Esophagus mucosa (tissue), 1 donor: ENCODE results near the gene LMOD3. TPM values are rescaled to one million over a fixed set of nuclear protein-coding genes. Genes with fewer than 3 reads are reported as not detected.
A peak's percentile ranks its signal among the peaks of the same experiment; 100 is the strongest.

Experiments
- ATAC-seq: fragments of 200-7000 bp; cut with Tn5 transposase; one replicate; pipeline ENCODE4 v1.9.1; 2020
- total RNA-seq: library from RNA; stranded (reverse); gene quantifications from one replicate; pipeline ENCODE4 v1.2.4, GENCODE V29; 2023
- donor health status: DM: yes; HTN: yes; CAD: no.

Gene LMOD3
- total RNA-seq, 1 donor from 2014 or later = not detected

DNA sequence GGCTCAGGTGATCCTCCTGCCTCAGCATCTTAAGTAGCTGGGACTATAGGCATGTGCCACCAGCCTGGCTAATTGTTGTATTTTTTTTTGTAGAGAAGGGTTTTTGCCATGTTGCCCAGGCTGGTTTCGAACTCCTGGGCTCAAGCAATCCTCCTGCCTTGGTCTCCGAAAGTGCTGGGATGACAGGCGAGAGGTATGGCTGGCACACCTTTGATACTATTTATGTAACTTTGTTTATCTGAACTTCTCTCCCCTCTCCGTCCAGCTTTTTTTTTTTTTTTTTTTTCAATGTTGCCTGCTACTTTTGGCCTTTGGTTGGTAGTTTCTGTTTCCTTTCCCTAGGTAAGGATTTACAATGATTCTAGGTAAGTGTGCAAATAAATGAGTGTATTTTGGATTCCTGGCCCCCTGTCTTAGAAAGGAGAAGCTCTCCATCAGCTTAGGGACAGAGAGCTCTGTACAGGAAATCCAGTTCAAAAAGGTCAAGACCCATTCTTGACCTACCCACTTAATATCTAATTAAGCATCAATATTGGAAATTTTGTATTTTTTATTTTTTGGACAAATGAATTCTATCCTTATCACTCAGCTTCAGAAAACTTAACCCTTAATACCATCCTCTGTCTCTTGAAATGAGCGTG, 30.9 kb downstream of the LMOD3 start:
- ATAC-seq = no peak

GRCh38 chr3:69090021-69090420, 32.4 kb downstream of the LMOD3 start:
- peak; percentile 49 for ATAC-seq

GRCh38 chr3:69088063-69088462, 34.3 kb downstream of the LMOD3 start:
- peak; percentile 18 for ATAC-seq

- ATAC-seq = no peak
These were observed 35.2 kb downstream of the LMOD3 start for GRCh38 chr3:69087030-69087791.

DNA sequence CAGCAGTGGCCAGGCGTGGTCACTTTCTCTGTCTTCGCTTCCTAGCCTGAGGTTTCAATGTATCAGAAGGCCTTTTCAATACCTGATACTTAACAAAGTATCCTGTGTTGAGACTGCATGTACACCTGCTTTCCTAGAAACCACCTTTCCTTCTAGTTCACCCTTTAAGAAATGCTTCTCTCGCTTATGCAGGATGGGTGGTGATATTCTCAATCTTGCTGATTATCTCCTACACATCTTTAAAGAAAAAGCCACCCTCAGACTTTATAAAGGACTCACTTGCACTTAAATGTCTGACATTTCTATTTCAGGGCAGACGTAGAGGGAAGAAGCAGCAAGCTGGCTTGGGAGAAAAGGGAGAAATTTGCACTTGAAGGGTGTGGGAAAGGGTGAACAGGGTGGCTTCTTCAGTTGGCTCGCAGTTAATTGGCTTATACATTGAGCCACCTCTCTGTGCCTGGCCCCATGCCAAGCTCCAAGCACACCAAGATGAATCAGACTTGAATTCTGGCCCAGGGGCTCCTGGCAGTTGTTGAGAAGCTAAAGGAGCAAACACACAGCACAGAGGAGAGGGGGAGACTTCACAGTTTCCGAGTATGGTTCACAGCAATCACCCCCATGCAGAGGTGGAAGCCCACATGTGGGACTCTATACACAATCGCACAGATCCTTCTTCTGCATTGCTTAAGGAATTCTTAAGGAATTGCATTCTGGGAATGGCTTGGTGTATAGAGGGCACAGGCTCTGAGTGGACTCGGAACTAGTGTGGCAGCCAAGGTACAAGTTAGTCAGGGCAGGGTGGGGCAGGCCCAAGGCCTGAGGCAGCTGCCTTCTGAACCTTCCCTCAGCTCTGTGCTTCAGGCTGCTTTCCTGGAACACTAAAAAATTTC, 36.3 kb downstream of the LMOD3 start:
- peak; percentile 88 for ATAC-seq

GRCh38 chr3:69085168-69085832, 37.1 kb downstream of the LMOD3 start:
- ATAC-seq = peak; percentile 38

DNA sequence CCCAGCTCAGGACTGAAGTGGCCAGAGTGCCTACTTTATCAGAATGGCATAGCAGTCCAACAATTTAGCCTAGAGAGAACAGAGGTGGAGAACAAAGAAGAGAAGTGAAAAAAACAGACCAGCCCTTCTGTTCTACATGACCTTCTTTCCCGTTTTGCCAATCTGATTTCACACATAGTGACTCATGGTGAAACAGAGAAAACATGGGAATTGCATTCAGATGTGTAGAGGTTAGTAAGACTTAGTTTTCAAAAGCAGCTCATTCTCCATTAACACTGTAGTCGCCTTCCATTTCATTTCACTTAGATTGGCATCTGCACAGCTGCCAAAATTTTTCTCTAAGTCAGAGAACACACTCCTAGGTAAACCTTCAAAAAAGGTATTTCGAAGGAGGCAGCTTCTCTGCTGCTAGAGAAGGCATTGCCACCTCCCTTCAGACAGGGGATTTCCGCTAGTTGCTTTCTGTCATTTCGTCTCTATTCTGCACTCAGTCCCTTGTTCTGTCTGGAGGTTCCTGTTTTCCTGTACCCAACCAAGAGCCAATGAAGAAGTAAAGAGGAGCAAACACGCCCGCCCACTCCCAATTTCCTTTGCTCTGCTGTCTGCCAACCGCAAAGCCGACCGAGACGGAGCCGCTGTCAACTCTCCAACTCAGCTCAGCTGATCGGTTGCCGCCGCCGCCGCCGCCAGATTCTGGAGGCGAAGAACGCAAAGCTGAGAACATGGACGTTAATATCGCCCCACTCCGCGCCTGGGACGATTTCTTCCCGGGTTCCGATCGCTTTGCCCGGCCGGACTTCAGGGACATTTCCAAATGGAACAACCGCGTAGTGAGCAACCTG, 37.8 kb downstream of the LMOD3 start, which contains the start of gene ARL6IP5:
TSS of gene ARL6IP5 (plus strand) at position 612 of the 842 bp plus-strand sequence. CDS start at position 723, 111 bp downstream.
- ATAC-seq = peak; percentile 71

- no peak for ATAC-seq
These were observed 39.6 kb downstream of the LMOD3 start for GRCh38 chr3:69082805-69083204.

DNA sequence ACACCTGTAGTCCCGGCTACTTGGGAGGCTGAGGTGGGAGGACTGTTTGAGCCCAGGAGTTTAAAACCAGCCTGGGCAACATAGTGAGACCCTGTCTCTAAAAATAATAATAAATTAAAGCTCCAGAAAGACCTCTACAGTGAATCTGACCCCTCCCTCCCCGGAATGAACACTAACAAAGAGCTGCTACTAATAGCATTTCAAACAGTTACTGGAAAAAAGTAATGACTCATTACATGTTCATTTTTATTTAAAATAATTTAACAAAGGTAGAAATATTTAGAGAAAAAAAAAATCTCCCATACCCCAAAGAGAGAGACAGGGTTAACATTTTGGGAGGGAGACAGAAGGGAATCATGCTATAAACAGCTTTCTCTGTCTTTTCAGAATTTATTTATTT, 40.0 kb downstream of the LMOD3 start:
- no peak for ATAC-seq

DNA sequence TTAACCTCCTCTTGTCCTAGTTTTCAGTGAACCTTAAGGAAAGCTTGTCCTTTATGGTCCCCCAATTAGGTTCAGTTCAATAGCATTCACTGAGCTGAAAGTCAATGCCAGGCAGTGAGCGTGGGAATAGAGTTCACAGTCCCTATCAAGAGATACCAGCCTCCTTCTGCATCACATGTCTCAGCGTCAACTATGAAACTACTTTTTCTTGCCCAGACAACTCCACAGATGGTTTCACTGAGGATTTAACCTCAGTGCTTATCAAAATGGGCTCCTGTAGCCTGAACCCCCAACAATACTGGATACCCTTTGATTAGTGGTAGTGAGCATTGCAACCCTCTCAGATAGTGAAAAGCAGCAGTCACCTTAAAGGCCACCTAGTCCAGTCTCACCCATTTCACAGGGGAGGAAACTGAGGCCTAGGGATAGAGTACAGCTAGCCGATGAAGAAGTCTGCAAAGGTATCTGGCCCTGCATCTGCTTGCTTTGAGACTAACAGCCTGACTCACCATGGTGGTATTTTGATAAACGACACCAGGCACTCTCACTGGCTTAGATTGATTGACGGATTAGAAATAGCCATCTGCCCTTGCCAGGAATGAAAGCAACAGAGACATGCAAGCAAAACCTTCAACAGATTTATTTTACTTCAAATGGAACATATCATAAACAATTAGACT, 40.7 kb downstream of the LMOD3 start:
- no peak for ATAC-seq

GRCh38 chr3:69080233-69080920, 42.0 kb downstream of the LMOD3 start, which contains the start of gene UBA3:
Gene UBA3, minus strand, starts transcription at chr3:69080365. Its CDS starts 12 bp downstream, at chr3:69080353.
- peak; percentile 89 for ATAC-seq

DNA sequence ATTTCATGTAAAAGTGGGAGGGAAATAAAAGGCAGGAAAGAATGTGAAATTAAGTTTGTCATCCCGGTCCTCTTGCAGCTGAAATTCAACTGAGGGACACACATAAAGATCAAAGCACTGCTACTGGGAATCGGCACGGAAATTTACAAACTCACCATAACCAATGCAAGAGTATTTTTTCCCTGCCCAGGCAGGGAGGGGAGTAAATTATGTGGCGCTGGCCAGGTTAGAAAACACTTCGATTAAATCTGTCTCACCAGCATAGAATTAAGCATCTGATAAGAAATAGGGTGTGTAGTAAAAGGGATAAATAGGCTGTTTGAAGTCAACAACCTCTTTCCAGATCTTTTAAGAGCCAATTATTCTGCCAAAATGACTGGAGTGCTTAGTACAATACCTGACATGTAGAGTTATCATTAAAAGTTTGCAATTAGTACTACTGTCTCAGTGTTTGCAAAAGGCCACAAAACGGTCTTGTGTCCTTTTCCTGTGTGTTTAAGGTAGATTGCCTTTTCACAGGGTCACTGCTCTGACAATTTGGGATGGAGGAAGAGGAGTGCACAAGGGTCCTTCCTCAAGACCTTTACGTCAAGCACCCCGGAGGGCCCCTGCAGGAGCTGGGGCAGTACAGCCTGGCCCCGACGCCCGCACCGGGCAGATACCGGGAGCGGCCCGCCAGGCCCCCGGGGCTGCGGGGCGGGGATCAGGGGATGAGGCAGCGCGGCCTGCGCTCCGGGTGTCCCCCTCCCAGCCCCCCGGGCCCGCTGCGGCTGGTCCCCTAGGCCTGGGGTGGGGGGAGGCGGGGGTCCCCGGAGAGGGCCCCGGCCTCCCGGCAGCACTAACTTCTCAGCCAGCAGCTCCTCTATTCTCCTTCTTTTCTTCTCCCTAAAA, 42.9 kb downstream of the LMOD3 start:
- ATAC-seq = peak; percentile 63

GRCh38 chr3:69072928-69073327, 49.5 kb downstream of the LMOD3 start:
- no peak for ATAC-seq

DNA sequence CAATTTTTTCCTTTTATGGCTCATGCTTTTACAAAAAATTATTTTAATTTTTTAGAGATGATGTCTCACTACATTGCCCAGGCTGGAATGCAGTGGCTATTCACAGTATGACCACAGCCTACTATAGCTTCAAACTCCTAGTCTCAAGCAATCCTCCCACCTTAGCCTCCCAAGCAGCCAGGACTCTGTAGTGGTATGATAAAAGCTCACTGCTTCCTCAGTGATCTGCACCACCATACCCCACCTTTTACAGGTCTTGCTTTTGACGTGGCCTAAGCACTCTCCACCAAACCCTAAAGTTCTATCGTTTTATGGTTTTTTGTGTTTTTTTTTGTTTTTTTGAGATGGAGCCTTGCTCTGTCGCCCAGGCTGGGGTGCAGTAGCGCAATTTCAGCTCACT, 56.3 kb downstream of the LMOD3 start:
- ATAC-seq = no peak

GRCh38 chr3:69065318-69065964, 57.0 kb downstream of the LMOD3 start:
- ATAC-seq = no peak

GRCh38 chr3:69063636-69064035, 58.8 kb downstream of the LMOD3 start:
- no peak for ATAC-seq

GRCh38 chr3:69059688-69060087, 62.7 kb downstream of the LMOD3 start:
- no peak for ATAC-seq

DNA sequence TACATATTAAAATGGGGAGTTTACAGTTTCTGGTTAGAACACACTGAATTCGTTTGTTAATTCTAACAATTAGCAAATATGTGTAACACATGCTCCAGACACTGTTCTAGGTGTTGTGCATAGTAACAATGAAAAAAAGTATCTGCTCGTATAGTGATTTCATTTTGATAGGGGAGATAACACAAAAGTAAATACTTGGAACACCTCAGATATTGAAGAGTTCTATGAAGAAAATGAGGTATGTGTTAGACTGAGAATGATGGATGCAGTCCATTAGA, 63.5 kb downstream of the LMOD3 start:
- no peak for ATAC-seq
